ENCODE data around the gene KRT85. TPM values are rescaled to one million over a fixed set of nuclear protein-coding genes. Genes with fewer than 3 reads are reported as not detected.

Gene KRT85
- total and polyA plus RNA-seq, 2 of the 4 experiments (the other 2 are of a cell fraction): not detected

- intact Hi-C loops (cut with micrococcal nuclease): no loop called here
- no peak overlapping the region for H3K18ac ChIP-seq (ENCODE audit: low read depth, low read length)
- H2BK15ac ChIP-seq (ENCODE audit: low read depth, low read length): no peak overlapping the region
- no peaks in the 10 kb centered on the region for H3K4me1 ChIP-seq (ENCODE audit: control insufficient read depth, insufficient read depth, low read length)
- DNase-seq (no peak), ATAC-seq (ENCODE audit: low read depth) (no peak)
- no peak overlapping the region for H2AFZ ChIP-seq (replicated peaks; ENCODE audit: low read length, poor library complexity)
- H2AK9ac ChIP-seq (replicated peaks; ENCODE audit: low read depth, low read length, poor library complexity): no peak overlapping the region
- H3K4ac ChIP-seq (ENCODE audit: low read depth, low read length): no peak overlapping the region
- dilution Hi-C loops (cut with HindIII; ENCODE audit: low sequenced_read_pairs, unreplicated experiment): no loop called here
- no peaks in the 10 kb centered on the region for H3K9me3 ChIP-seq (ENCODE audit: control insufficient read depth, insufficient read depth, low read length)
- no peaks in the 10 kb centered on the region for H4K20me1 ChIP-seq (ENCODE audit: insufficient read depth, low read length)
- H4K91ac ChIP-seq (ENCODE audit: insufficient read depth, low read depth, low read length): no peak overlapping the region
- H3K9ac ChIP-seq (ENCODE audit: low read depth, low read length): no peak overlapping the region
- no peak overlapping the region for H3K4me3 ChIP-seq (ENCODE audit: insufficient read depth, low read depth, low read length)
- WGBS, 2 experiments (ENCODE audit: extremely low coverage in 2 of 2, insufficient read length in 1 of 2): no CpG with 5 or more reads among the region's 5 CpGs
- H3K36me3 ChIP-seq (ENCODE audit: control insufficient read depth, insufficient read depth, low read length): no peaks in the 10 kb centered on the region
- in situ Hi-C loops (cut with MboI; ENCODE audit: low sequenced_read_pairs): no loop called here
- H3K9me1 ChIP-seq (ENCODE audit: insufficient read depth, low read length): no peaks in the 10 kb centered on the region
- no peak overlapping the region for H3K4me2 ChIP-seq (ENCODE audit: low read depth, low read length)
- H2BK120ac ChIP-seq (ENCODE audit: low read depth, low read length): no peak overlapping the region
- no peak overlapping the region for H3K14ac ChIP-seq (replicated peaks; ENCODE audit: low read depth, low read length)
- H2BK20ac ChIP-seq (ENCODE audit: low read depth, low read length): no peak overlapping the region
- no TSS peak for BruUV-seq (replicated peaks)
- H3K27me3 ChIP-seq (ENCODE audit: control insufficient read depth, insufficient read depth, low read length): peaks cover 42% of the 10 kb centered on the region
- POLR2A ChIA-PET (ENCODE audit: unreplicated experiment): no interaction called here
- no peak overlapping the region for H3K56ac ChIP-seq (ENCODE audit: extremely low read depth, insufficient read depth, low read length)
- no peak overlapping the region for H2BK5ac ChIP-seq (ENCODE audit: low read depth, low read length, poor library complexity, severe bottlenecking)
- H3K27ac ChIP-seq (ENCODE audit: insufficient read depth, low read length): no peak overlapping the region
- no peak overlapping the region for H4K5ac ChIP-seq (ENCODE audit: low read depth, low read length)
- CTCF ChIA-PET: interaction anchor here (1.2 kb wide), 1 partner anchor 14 kb away, joined by 3 read pairs; no protein-coding TSS in a partner anchor
- H2AK5ac ChIP-seq (ENCODE audit: low read depth, low read length): no peak overlapping the region
- H3K79me1 ChIP-seq (ENCODE audit: low read depth in 1 of 2, low read length in 2 of 2): no peaks in the 10 kb centered on the region
- TF ChIP-seq BHLHE40 (IDR thresholded peaks at IDR 0.05; ENCODE audit: low read depth, low read length) (no peak), RFX5 (IDR thresholded peaks at IDR 0.05; ENCODE audit: low read depth, low read length) (no peak), MAFK (IDR thresholded peaks at IDR 0.05; ENCODE audit: low read depth, low read length) (no peak), CEBPB (IDR thresholded peaks at IDR 0.05; ENCODE audit: low read depth, low read length) (no peak), USF2 (IDR thresholded peaks at IDR 0.05; ENCODE audit: low read depth, low read length) (no peak), RAD21 (IDR thresholded peaks at IDR 0.05; ENCODE audit: low read length) (no peak), CTCF (conservative IDR thresholded peaks at IDR 0.05; ENCODE audit: low read depth, low read length) (no peak), MXI1 (IDR thresholded peaks at IDR 0.05; ENCODE audit: borderline replicate concordance, low read depth, low read length) (no peak), SMC3 (IDR thresholded peaks at IDR 0.05; ENCODE audit: low read depth, low read length) (no peak), CHD1 (IDR thresholded peaks at IDR 0.05; ENCODE audit: low read depth, low read length) (no peak), RCOR1 (IDR thresholded peaks at IDR 0.05; ENCODE audit: insufficient replicate concordance, low read length) (no peak), FOS (IDR thresholded peaks at IDR 0.05; ENCODE audit: low read depth, low read length) (no peak), POLR2A (IDR thresholded peaks at IDR 0.05; ENCODE audit: low read depth, low read length) (no peak), MAZ (IDR thresholded peaks at IDR 0.05; ENCODE audit: borderline replicate concordance, low read depth, low read length) (no peak), NFE2L2 (IDR thresholded peaks at IDR 0.05; ENCODE audit: low read depth, low read length) (no peak)
- TF ChIP-seq, protein P1, sequence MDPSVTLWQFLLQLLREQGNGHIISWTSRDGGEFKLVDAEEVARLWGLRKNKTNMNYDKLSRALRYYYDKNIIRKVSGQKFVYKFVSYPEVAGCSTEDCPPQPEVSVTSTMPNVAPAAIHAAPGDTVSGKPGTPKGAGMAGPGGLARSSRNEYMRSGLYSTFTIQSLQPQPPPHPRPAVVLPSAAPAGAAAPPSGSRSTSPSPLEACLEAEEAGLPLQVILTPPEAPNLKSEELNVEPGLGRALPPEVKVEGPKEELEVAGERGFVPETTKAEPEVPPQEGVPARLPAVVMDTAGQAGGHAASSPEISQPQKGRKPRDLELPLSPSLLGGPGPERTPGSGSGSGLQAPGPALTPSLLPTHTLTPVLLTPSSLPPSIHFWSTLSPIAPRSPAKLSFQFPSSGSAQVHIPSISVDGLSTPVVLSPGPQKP (IDR thresholded peaks at IDR 0.05; ENCODE audit: borderline replicate concordance, low read depth, low read length): no peak
- H4K8ac ChIP-seq (ENCODE audit: low read depth in 2 of 2, low read length in 2 of 2): no peak overlapping the region
- H3K23ac ChIP-seq (ENCODE audit: low read depth, low read length): no peak overlapping the region
Measured at GRCh38 chr12:52358575-52359350, 8.5 kb downstream of the KRT85 start.
